DND-41 (cell line): ENCODE results near the gene TOP2B.

Source experiments
- CTCF ChIP-seq: IDR thresholded peaks from 2 replicates; pipeline ENCODE4 v1.5.1; 2012; ENCODE audit warnings: borderline replicate concordance, low read length, moderate library complexity, mild to moderate bottlenecking; ENCODE audit not compliant: poor library complexity, severe bottlenecking; ENCODE audit errors: extremely low read depth
- EZH2 ChIP-seq: IDR thresholded peaks from 3 replicates; pipeline ENCODE4 v1.6.1; 2012; ENCODE audit warnings: borderline replicate concordance, low read depth, mild to moderate bottlenecking, moderate library complexity, low read length, inconsistent platforms; ENCODE audit not compliant: severe bottlenecking

DNA sequence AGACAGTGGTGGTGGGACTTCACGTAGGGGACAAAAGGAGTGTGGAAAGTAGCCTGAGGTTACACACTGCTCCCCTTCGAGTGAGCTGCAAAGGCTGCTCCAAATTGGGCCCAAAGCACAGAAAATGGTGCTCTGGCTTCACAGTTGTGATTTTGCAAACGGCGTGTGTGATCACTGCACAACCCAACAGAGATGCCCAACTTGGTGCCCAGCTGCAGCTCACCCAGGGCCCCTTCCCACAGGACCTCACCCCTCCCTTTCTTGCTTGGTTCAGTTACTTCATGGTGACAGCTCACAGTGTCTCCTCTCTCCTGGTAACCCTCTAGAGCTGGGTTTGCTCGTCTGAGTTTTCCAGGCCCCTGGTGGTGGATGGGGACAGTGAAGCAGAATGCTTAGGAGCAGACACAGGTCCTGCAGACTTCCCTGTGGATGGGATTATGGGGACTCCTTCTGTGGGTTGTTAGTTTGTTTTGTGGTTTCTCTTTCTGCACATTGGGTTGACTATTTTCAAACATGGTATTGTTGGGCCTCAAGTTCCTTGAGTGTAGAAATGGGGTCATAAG is 98.3 kb downstream of the TOP2B start:
- TF ChIP-seq CTCF, result no peak
- no peak for TF ChIP-seq EZH2
